Astrocyte (in vitro differentiated cells and primary cell): ENCODE data around the gene FES. TPM values are rescaled to one million over a fixed set of nuclear protein-coding genes. Genes with fewer than 3 reads are reported as not detected.

Source experiments
- DNase-seq: peaks from one replicate; pipeline ENCODE4 v3.0.0-alpha.2; 2010; ENCODE audit warnings: low read depth
- FAIRE-seq: peaks from 2 replicates; lab custom pipeline; 2011; peaks lifted over from hg19 to GRCh38; lab: Jason Lieb, UNC
- H2AFZ ChIP-seq: 2 replicates; pipeline ENCODE4 v1.6.0; 2012; ENCODE audit warnings: low read depth, low read length, inconsistent platforms
- H3K27ac ChIP-seq: 2 replicates; pipeline ENCODE4 v1.5.1; 2011; ENCODE audit warnings: low read depth, low read length, inconsistent platforms
- H3K27me3 ChIP-seq: 2 replicates; pipeline ENCODE4 v1.6.0; 2011; ENCODE audit warnings: low read length, inconsistent platforms; ENCODE audit not compliant: insufficient read depth
- H3K36me3 ChIP-seq: 2 replicates; pipeline ENCODE4 v1.5.1; 2011; ENCODE audit warnings: low read length, inconsistent platforms; ENCODE audit not compliant: insufficient read depth
- H3K4me1 ChIP-seq: 2 replicates; pipeline ENCODE4 v1.5.1; 2011; ENCODE audit warnings: low read length, inconsistent platforms; ENCODE audit not compliant: insufficient read depth
- H3K4me2 ChIP-seq: 2 replicates; pipeline ENCODE4 v1.6.0; 2012; ENCODE audit warnings: low read length, inconsistent platforms
- H3K4me3 ChIP-seq: 2 replicates; pipeline ENCODE4 v1.5.1; 2011; ENCODE audit warnings: low read depth, mild to moderate bottlenecking, low read length, inconsistent platforms; ENCODE audit not compliant: insufficient read depth
- H3K79me2 ChIP-seq: 2 replicates; pipeline ENCODE4 v1.6.0; 2012; ENCODE audit warnings: mild to moderate bottlenecking, low read length, inconsistent platforms; ENCODE audit not compliant: insufficient read depth
- H3K9ac ChIP-seq: 2 replicates; pipeline ENCODE4 v1.6.0; 2012; ENCODE audit warnings: mild to moderate bottlenecking, low read length, inconsistent platforms
- H3K9me3 ChIP-seq: 2 replicates; pipeline ENCODE4 v1.5.1; 2012; ENCODE audit warnings: low read depth, mild to moderate bottlenecking, low read length, inconsistent platforms; ENCODE audit not compliant: insufficient read depth
- H4K20me1 ChIP-seq: 2 replicates; pipeline ENCODE4 v1.6.0; 2012; ENCODE audit warnings: low read length, inconsistent platforms; ENCODE audit not compliant: insufficient read depth
- H3K27ac Mint-ChIP-seq: one replicate; pipeline ENCODE4 v1.8.0; 2021; ENCODE audit warnings: mild to moderate bottlenecking, mixed read lengths; ENCODE audit not compliant: unreplicated experiment
- H3K27me3 Mint-ChIP-seq: one replicate; pipeline ENCODE4 v1.8.0; 2021; ENCODE audit warnings: low read depth, mixed read lengths; ENCODE audit not compliant: unreplicated experiment
- H3K36me3 Mint-ChIP-seq: one replicate; pipeline ENCODE4 v1.8.0; 2021; ENCODE audit warnings: low read depth, mixed read lengths; ENCODE audit not compliant: unreplicated experiment
- H3K4me1 Mint-ChIP-seq: one replicate; pipeline ENCODE4 v1.8.0; 2021; ENCODE audit warnings: low read depth, mixed read lengths; ENCODE audit not compliant: unreplicated experiment
- H3K4me3 Mint-ChIP-seq: one replicate; pipeline ENCODE4 v1.8.0; 2021; ENCODE audit warnings: mild to moderate bottlenecking, moderate library complexity, mixed read lengths; ENCODE audit not compliant: unreplicated experiment
- H3K9me3 Mint-ChIP-seq: one replicate; pipeline ENCODE4 v1.8.0; 2021; ENCODE audit warnings: mild to moderate bottlenecking, mixed read lengths; ENCODE audit not compliant: unreplicated experiment
- CTCF ChIP-seq: IDR thresholded peaks from 2 replicates; pipeline ENCODE4 v1.5.1; 2011; ENCODE audit warnings: low read depth, mild to moderate bottlenecking, inconsistent platforms, low read length, moderate library complexity; ENCODE audit not compliant: insufficient read depth
- EZH2 ChIP-seq: IDR thresholded peaks from 2 replicates; pipeline ENCODE4 v1.6.1; 2012; ENCODE audit warnings: mild to moderate bottlenecking, low read length, inconsistent platforms; ENCODE audit not compliant: insufficient read depth
- total RNA-seq: library from RNA; stranded (reverse); gene quantifications from 2 replicates; pipeline ENCODE4 v1.2.1, GENCODE V29; 2021

FES gene
- total RNA-seq, 1 donor from 2014 or later, result 7.2 TPM

GRCh38 chr15:90838544-90838943 is 45.8 kb upstream of the FES start:
- Histone ChIP-seq H3K9me3 (no peaks in the 10 kb centered on the region), H3K4me2 (no peak overlapping the region), H3K27ac (no peak overlapping the region), H3K27me3 (no peaks in the 10 kb centered on the region), H3K36me3 (no peaks in the 10 kb centered on the region), H3K9ac (no peak overlapping the region), H3K4me1 (peaks cover 9% of the 10 kb centered on the region), H4K20me1 (no peaks in the 10 kb centered on the region), H3K79me2 (no peaks in the 10 kb centered on the region), H3K4me3 (no peak overlapping the region), H2AFZ (no peak overlapping the region)
- no peak for DNase-seq
- FAIRE-seq, result no peak
- TF ChIP-seq CTCF (no peak), EZH2 (no peak)
- no peaks in the 10 kb centered on the region for H3K9me3 Mint-ChIP-seq
- H3K27ac Mint-ChIP-seq, result no peak overlapping the region
- no peaks in the 10 kb centered on the region for H3K36me3 Mint-ChIP-seq
- H3K4me3 Mint-ChIP-seq, result no peak overlapping the region
- peaks cover 5% of the 10 kb centered on the region for H3K27me3 Mint-ChIP-seq
- H3K4me1 Mint-ChIP-seq, result peaks cover 11% of the 10 kb centered on the region

GRCh38 chr15:90839187-90840071 is 44.9 kb upstream of the FES start:
- no peaks in the 10 kb centered on the region for H3K79me2 ChIP-seq
- TF ChIP-seq EZH2 (no peak), CTCF (no peak)
- no peaks in the 10 kb centered on the region for H4K20me1 ChIP-seq
- H2AFZ ChIP-seq, result no peak overlapping the region
- Mint-ChIP-seq H3K4me1 (peaks cover 11% of the 10 kb centered on the region), H3K27ac (no peak overlapping the region), H3K4me3 (no peak overlapping the region), H3K36me3 (no peaks in the 10 kb centered on the region), H3K27me3 (peaks cover 5% of the 10 kb centered on the region), H3K9me3 (no peaks in the 10 kb centered on the region)
- peaks cover 9% of the 10 kb centered on the region for H3K4me1 ChIP-seq
- no peaks in the 10 kb centered on the region for H3K9me3 ChIP-seq
- H3K4me2 ChIP-seq, result no peak overlapping the region
- no peaks in the 10 kb centered on the region for H3K36me3 ChIP-seq
- DNase-seq, result peak; percentile 64
- no peak overlapping the region for H3K4me3 ChIP-seq
- H3K9ac ChIP-seq, result no peak overlapping the region
- H3K27ac ChIP-seq, result no peak overlapping the region
- H3K27me3 ChIP-seq, result no peaks in the 10 kb centered on the region
- no peak for FAIRE-seq
